HL-60 (cell line): ENCODE data around the gene TBC1D8B.

Source experiments
- DNase-seq, 2 experiments: peaks; one replicate each; pipeline ENCODE4 v3.0.0-alpha.2; 2010 to 2020; ENCODE audit warnings: low read depth in 1 of 2, low spot score in 1 of 2
- H3K27ac ChIP-seq: fragments of 250-450 bp; sonication (Bioruptor Pico); replicated peaks from 2 replicates; pipeline ENCODE4 v1.5.1; 2020; ENCODE audit warnings: mild to moderate bottlenecking, moderate library complexity
- H3K27me3 ChIP-seq: fragments of 250-450 bp; sonication (Bioruptor Pico); 2 replicates; pipeline ENCODE4 v1.5.1; 2021; ENCODE audit warnings: mild to moderate bottlenecking, moderate library complexity; ENCODE audit not compliant: insufficient read depth, poor library complexity, severe bottlenecking
- H3K4me3 ChIP-seq: replicated peaks from 2 replicates; pipeline ENCODE4 v1.5.1; 2011; ENCODE audit warnings: mild to moderate bottlenecking, control low read depth, low read length; ENCODE audit not compliant: insufficient read depth
- GABPA ChIP-seq: IDR thresholded peaks from 2 replicates; pipeline ENCODE4 v1.6.1; 2012; ENCODE audit warnings: low read depth
- POLR2AphosphoS5 ChIP-seq: IDR thresholded peaks from 2 replicates; pipeline ENCODE4 v1.6.1; 2012; ENCODE audit warnings: low read depth
- SPI1 ChIP-seq: IDR thresholded peaks from 2 replicates; pipeline ENCODE4 v1.6.1; 2012; ENCODE audit warnings: low read depth, mild to moderate bottlenecking, borderline replicate concordance
- TF ChIP-seq, protein P1 (sequence below): IDR thresholded peaks from 2 replicates; pipeline ENCODE4 v1.6.1; 2012; ENCODE audit warnings: low read depth; ENCODE audit not compliant: insufficient replicate concordance
- TF ChIP-seq, protein P2 (sequence below): IDR thresholded peaks from one replicate; pipeline ENCODE4 v1.5.1; 2011; ENCODE audit warnings: low read length, control low read depth, inconsistent platforms; ENCODE audit not compliant: insufficient read depth

TBC1D8B gene

DNA sequence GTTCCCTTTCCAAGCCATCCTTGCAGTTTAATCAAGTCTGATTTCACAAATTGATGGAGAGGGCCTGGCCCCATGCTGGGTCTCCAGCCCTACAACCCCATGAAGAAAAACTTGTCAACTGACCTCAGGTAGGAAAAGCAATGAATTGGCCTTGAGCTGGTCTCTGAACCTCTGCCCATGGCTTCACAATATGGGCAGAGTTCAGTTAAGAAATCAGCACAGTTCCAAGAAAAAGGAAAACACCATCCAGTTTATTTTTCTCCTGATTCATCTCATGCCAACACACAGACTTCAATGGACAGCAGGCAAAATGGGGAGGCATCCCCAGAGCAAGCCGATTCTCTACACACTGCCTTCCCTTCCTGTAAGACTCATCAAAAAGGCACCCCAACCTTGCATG is 97.4 kb downstream of the TBC1D8B start:
- H3K27ac ChIP-seq, result no peak overlapping the region
- no peak for DNase-seq
- no peak overlapping the region for H3K4me3 ChIP-seq
- no peaks in the 10 kb centered on the region for H3K27me3 ChIP-seq
- no peak for TF ChIP-seq SPI1
- no peak for TF ChIP-seq GABPA
- TF ChIP-seq, protein P1, sequence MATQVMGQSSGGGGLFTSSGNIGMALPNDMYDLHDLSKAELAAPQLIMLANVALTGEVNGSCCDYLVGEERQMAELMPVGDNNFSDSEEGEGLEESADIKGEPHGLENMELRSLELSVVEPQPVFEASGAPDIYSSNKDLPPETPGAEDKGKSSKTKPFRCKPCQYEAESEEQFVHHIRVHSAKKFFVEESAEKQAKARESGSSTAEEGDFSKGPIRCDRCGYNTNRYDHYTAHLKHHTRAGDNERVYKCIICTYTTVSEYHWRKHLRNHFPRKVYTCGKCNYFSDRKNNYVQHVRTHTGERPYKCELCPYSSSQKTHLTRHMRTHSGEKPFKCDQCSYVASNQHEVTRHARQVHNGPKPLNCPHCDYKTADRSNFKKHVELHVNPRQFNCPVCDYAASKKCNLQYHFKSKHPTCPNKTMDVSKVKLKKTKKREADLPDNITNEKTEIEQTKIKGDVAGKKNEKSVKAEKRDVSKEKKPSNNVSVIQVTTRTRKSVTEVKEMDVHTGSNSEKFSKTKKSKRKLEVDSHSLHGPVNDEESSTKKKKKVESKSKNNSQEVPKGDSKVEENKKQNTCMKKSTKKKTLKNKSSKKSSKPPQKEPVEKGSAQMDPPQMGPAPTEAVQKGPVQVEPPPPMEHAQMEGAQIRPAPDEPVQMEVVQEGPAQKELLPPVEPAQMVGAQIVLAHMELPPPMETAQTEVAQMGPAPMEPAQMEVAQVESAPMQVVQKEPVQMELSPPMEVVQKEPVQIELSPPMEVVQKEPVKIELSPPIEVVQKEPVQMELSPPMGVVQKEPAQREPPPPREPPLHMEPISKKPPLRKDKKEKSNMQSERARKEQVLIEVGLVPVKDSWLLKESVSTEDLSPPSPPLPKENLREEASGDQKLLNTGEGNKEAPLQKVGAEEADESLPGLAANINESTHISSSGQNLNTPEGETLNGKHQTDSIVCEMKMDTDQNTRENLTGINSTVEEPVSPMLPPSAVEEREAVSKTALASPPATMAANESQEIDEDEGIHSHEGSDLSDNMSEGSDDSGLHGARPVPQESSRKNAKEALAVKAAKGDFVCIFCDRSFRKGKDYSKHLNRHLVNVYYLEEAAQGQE, result no peak
- TF ChIP-seq, protein P2, sequence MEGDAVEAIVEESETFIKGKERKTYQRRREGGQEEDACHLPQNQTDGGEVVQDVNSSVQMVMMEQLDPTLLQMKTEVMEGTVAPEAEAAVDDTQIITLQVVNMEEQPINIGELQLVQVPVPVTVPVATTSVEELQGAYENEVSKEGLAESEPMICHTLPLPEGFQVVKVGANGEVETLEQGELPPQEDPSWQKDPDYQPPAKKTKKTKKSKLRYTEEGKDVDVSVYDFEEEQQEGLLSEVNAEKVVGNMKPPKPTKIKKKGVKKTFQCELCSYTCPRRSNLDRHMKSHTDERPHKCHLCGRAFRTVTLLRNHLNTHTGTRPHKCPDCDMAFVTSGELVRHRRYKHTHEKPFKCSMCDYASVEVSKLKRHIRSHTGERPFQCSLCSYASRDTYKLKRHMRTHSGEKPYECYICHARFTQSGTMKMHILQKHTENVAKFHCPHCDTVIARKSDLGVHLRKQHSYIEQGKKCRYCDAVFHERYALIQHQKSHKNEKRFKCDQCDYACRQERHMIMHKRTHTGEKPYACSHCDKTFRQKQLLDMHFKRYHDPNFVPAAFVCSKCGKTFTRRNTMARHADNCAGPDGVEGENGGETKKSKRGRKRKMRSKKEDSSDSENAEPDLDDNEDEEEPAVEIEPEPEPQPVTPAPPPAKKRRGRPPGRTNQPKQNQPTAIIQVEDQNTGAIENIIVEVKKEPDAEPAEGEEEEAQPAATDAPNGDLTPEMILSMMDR, result no peak
- TF ChIP-seq POLR2AphosphoS5, result no peak

DNA sequence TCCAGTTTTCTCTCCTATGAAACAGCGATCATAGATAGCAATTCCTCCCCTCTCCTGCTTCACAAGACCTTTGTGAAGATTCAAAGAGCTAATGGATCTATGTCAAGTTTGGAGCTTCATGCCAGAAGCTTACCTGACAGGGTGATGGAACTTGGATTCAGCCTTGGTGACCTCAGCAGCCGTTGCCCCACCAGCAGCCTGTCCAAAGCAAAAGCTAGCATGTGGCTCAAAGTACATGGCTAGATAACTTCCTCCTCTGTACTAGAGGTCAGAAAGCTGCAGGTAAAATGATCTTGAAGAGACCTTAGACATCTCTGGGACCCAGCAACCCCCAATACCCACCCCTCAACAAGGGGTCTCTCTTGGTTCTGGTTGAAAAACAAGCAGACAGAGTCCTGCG is 98.9 kb downstream of the TBC1D8B start:
- H3K27ac ChIP-seq, result no peak overlapping the region
- no peak overlapping the region for H3K4me3 ChIP-seq
- DNase-seq, result no peak
- TF ChIP-seq POLR2AphosphoS5 (no peak), SPI1 (no peak), GABPA (no peak)
- TF ChIP-seq, protein P2, result no peak
- no peaks in the 10 kb centered on the region for H3K27me3 ChIP-seq

DNA sequence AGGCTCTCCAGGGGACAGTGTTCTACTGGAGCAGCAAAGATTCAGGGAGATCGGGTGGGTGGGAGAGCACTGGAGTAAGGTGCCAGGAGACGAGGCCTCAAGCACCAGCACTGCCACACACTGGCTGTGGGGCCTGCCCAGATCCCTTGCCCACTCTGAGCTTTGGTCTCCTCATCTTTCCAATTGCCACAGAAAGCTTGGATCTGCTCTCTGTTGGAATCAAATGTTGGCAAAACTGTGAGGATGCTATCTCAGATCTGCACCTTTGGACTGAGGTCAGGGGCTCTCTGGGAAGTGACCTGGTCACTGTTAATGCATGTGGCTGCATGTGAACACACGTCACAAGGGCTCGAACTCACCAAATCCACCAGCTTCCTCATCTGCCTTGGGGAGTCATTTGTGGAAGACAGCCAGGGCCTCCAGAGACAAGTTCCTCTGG is 99.3 kb downstream of the TBC1D8B start:
- H3K27me3 ChIP-seq, result no peaks in the 10 kb centered on the region
- TF ChIP-seq, protein P2, result no peak
- no peak for TF ChIP-seq GABPA
- TF ChIP-seq, protein P1, result no peak
- TF ChIP-seq POLR2AphosphoS5, result no peak
- TF ChIP-seq SPI1, result no peak
- H3K4me3 ChIP-seq, result no peak overlapping the region
- DNase-seq, result no peak
- no peak overlapping the region for H3K27ac ChIP-seq

DNA sequence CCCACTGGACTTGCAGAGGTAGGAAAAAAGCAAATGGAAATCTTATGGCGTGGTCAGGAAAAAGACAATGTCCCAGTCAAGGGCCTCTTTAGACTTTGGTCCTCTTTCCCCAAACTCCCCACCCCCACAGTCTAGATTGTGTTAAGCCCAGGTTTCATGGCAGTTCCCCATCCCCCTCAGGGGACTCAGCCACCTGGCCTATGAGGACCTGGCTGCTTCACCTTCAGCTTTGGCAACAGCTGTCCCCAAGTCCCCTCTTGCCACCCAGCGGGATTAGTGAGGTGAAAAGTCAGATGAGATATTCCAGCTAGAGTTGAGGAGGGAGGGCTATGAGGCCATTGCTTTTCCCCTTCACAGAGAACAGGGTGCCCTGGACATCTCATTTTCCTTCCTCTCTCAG is 100.2 kb downstream of the TBC1D8B start:
- DNase-seq, result no peak
- TF ChIP-seq, protein P2, result no peak
- no peak for TF ChIP-seq GABPA
- Histone ChIP-seq H3K27me3 (no peaks in the 10 kb centered on the region), H3K4me3 (no peak overlapping the region), H3K27ac (no peak overlapping the region)
